GM21576 (cell line): Measurements from ENCODE around the gene NIPAL1.
"Not testable (repeated sequence)": the region's sequence is repeated elsewhere in the genome, so short reads cannot be mapped to it uniquely, and the experiment has no call there.

Experiments used
- ATAC-seq: cut with Tn5 transposase; IDR thresholded peaks from one replicate; pipeline ENCODE4 v1.9.1; 2021; ENCODE audit warnings: mild to moderate bottlenecking, moderate library complexity; ENCODE audit not compliant: unreplicated experiment

The NIPAL1 gene

DNA sequence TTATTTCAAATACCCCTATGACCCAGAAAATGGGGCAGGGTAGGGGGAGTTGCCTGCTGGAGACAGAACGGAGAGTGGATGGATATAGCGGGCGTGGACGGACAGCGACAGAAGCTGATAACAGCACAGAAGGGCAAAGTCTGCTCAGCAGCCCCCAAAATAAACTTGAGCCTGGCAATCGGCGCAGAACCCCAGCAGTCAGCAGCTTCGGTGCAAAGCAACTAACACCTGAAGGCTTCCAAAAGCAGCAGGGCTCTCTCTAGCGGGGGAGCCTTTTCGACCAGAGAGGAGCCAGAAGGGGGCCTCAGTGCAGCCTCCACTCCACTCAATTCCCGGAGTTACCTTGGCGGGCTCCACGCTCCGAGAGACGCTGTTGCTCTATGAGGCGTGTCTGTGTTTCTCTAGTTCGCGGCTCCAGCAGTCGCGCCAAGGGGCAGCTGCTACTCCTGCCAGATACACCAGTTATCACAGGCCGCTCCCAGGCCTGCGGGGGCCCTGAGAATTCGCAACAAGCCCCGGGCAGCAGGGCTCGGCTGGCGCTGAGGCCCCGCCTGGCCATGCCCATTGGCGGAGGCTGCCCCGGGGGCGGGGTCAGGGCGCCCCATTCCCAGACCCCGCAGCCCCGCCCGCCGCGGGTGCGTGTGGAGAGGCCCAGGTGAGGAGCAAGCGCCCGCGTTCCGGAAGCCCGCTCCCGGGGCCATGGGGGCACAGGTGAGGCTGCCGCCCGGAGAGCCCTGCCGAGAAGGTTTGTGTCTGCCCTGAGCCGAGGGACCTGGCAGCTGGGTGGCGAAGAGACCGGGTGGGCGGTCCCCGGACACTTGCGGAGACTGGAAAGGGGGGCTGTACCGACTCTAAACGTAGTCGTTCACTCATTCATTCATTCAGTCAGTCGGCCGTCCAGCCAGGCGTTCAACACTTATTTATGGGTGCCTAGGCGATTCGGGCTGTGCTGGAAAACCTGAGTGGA, at the start of gene NIPAL1, which contains the start of gene CNGA1:
NIPAL1 (plus strand) TSS at position 632 of the 967 bp plus-strand sequence; CDS start at position 700, 68 bp downstream.
CNGA1 (minus strand) TSS at position 541 of the 967 bp plus-strand sequence. CDS start 63,992 bp downstream, outside the sequence.
- ATAC-seq = peak; percentile 93

DNA sequence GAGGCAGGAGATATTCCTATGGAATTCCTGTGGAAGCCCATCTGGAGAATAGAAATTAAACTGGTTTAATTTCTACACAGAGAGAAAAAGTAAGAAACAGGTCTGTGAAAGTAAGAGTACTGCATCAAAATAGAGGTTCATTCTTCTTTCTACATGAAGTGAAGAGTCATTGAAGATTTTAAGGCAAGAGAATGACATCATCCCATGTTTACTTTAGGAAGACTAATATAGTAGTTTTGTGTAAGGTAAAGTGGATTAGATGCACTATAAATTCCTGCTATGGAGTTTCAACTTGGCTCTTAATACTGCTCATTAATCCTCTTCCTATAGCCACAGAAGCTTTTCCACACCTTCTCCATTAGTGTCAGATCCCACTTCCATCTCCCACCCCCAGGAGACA, 47.7 kb upstream of the NIPAL1 start:
- no peak for ATAC-seq

DNA sequence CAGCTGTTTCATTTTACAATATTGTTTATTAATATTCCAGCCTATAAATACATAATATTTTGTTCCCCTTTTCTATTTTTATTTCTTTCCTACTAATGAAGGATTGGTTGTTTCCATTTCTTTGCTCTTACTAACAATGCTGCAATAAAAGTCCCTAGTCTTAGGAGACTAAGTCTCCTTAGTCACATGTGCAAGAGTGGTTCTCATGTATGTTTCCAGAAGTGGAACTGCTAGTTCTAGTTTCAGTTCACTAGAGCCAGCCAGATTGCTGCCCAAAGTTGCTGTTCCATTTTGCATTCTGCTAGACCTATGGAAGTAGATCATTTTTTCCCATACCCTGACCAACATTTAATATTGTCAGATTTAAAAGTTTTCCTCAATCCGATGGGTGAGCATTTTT, 44.4 kb upstream of the NIPAL1 start:
- peak; percentile 93 for ATAC-seq

DNA sequence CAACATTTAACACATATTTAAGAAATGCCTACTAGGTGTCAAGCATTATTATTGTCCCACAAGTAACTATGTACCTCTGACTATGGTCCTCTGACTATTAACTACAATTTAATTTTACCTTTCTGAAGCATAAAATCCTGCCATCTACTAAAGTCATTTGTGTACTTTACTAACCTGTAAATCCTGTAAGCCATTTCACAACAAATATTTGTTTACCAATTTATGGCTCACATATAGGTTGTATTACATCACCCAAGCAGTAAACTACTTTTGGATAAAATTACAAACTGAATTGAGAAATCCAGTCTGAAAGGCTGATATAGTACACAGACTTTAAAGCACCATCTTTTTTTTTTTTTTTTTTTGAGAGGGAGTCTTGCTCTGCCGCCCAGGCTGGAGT, 43.9 kb upstream of the NIPAL1 start:
- no peak for ATAC-seq

GRCh38 chr4:47974566-47974965, 42.0 kb upstream of the NIPAL1 start:
- no peak for ATAC-seq

DNA sequence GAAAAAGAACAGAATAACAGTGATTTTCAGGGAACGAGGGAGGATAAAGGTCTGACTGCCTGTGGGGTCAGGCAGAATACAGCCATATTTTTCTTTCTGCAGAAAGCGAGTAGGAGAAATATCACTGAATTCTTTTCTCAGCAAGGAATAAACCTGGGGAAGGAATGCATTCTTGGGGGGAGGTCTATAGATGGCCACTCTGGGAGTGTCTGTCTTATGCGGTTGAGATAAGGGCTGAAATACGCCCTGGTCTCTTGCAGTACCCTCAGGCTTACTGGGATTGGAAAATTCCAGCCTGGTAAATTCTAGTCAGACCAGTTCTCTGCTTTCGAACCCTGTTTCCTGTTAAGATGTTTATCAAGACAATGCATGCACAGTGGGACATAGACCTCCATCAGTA, 26.4 kb upstream of the NIPAL1 start:
- no peak for ATAC-seq

- ATAC-seq = not testable (repeated sequence)
These were observed 24.1 kb upstream of the NIPAL1 start for GRCh38 chr4:47992475-47992874.

DNA sequence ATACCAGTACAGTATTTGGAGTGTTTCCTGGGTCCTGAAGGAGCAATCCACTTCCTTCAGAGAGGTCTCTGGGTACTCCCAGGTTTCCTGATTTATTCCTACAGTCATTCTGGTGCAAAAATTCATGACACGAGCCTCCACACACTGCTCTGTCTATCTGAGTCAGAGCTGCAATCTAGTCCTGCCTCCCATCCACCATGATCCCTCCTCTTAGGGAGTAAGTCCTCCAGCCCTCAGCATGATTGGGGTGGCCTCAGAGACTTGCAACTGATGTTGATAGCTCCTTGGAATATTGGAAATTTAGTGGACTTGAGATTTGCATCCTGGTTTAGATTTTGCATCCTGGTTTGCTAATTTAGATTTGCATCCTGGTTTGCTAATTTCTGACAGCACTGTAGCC, 20.6 kb upstream of the NIPAL1 start:
- ATAC-seq = no peak

DNA sequence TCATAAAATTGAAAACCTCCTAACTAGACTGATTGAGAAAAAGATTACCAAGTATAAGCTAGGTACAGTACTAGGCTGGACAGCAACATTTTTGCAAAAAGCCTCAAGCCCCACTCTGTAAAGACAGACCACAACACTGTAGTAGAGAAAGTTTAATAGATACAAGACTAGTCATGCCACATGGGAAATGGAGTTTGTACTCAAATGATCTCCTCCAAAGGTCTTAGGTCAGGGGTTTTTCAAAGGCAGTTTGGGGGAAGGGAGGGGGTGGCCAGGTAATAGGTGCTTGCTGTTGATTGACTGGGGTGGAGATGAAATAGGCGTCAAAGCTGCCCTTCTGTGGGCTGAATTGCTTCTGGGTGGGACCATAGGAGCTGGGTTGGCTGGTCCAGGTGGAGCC, 14.3 kb upstream of the NIPAL1 start:
- no peak for ATAC-seq

DNA sequence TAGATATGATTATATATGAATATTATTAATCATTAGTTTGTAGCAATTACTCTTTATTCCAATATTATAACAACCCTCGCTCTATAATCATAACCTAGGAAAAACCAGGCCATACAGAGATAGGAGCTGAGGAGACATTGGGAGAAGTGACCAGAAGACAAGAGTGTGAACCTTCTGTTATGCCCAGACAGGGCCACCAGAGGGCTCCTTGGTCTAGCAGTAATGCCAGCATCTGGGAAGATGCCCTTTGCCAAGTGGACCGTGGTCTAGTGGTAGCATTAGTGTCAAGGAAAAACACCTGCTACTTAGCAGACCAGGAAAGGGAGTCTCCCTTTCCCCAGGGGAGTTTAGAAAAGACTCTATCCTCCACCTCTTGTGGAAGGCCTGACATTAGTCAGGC, 13.0 kb upstream of the NIPAL1 start:
- ATAC-seq = not testable (repeated sequence)

DNA sequence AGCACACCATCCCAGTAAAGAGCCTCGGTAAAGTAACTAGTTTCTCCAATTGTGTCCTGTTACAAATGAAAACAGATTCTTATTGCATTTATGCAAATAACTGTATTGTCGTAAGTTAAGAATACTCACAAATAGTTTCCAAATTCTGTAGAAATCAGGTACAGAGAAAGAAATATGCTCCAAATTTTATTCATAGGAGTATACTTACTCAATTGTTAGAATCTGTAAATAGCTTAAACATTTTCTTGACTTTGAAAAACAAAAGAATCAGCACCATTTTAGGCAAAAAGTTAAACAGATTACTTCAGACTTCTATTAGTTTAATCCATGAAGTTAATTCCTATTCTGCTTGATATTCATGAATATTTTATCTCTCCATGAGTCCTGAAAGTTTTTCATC, 10.8 kb upstream of the NIPAL1 start:
- ATAC-seq = no peak

GRCh38 chr4:48008021-48008596, 8.5 kb upstream of the NIPAL1 start:
- no peak for ATAC-seq

- not testable (repeated sequence) for ATAC-seq
These were observed 5.7 kb upstream of the NIPAL1 start for GRCh38 chr4:48010906-48011305.

- ATAC-seq = no peak
These were observed 4.8 kb upstream of the NIPAL1 start for GRCh38 chr4:48011722-48012121.

DNA sequence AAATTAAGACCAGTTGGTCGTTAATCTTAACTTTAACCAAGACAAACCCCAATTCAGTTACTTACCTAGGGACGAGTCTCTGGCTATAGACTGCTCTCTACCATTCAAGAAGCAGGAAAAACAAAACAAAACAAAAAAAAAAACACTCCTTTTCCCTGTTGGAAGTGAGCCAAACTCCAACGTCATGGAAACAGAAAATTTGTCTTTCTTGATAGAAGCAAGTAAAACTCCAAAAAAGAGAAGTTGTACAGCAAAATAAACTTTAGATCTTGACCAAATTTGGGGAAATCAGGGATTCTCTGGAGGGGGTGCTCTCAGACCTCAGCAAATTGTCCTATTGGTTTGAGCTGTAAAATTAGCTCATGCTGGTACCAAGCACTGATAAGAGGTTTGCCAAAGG, 3.7 kb upstream of the NIPAL1 start:
- no peak for ATAC-seq

GRCh38 chr4:48015216-48015615, 1.4 kb upstream of the NIPAL1 start:
- no peak for ATAC-seq

GRCh38 chr4:48015678-48016077, 894 bp upstream of the NIPAL1 start:
- ATAC-seq = no peak

DNA sequence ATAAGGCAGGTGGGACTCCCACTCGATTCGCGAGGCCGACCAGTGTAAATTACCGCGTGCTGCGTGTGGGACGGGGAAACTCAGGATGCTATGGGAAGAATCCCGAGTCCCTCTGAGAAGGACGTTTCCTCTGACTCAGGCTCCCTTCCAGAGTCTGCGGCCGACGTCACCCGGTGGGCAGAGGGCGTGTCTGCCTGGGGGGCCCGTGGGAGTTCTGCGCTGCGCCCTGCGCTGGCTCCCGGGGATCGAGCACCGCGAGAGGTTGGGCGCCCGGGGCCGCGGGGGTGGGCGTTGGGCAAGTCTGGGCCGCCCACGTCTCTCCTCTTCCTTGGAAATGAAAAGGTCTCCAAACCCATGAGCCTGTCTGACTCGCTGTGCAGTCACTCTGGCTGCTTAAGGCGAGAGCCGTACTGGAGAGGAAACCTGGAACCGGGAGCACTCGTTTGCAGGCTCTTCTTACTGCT, 568 bp downstream of the NIPAL1 start:
- ATAC-seq = no peak

DNA sequence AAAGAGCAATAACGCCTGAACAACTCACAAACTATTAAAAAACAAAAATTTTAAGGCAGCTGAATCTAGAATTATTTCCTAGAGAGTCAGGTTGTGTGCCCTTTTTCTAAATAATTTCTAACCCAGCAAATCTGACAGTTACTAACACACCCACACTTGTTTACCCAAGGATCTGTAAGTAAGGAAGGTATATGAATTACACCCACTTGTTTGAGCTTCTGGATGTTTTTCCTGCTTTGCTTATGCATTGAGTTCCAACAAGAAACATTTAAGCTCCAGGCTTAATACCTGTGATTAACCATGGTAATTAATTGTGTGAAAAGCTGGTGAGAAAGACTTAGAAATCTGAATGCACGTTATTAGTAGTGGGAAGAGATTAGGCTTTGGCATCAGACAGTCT, 1.5 kb downstream of the NIPAL1 start:
- no peak for ATAC-seq

GRCh38 chr4:48021100-48021499, 4.5 kb downstream of the NIPAL1 start:
- ATAC-seq = no peak

- no peak for ATAC-seq
These were observed 5.7 kb downstream of the NIPAL1 start for GRCh38 chr4:48022192-48022799.

DNA sequence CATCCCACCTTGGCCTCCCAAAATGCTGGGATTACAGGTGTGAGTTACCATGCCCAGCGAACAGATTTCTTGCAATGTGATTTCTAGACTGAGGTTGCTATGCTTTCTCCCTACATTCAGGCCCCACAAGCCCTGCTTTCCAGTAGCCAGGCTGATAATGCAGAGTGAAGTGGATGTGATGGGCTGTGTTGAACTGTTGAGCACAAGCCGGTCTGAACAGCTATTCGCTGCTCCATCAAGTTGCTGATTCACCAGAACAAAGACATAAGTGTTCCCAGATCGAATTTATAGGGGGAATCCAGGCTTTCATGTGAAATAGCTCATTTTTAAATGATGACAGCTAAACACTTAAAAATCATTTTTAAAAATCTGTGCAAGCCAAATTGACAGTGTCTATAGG, 8.0 kb downstream of the NIPAL1 start:
- ATAC-seq = no peak
